Naive thymus-derived CD4-positive, alpha-beta T cell (primary cell): ENCODE measurements around the gene GBP6. TPM values are rescaled to one million over a fixed set of nuclear protein-coding genes. Genes with fewer than 3 reads are reported as not detected.
"Not testable (repeated sequence)": the region's sequence is repeated elsewhere in the genome, so short reads cannot be mapped to it uniquely, and the experiment has no call there.

Experiments used
- ATAC-seq: fragments of 150-1000 bp; cut with Tn5 transposase; 2 replicates; pipeline ENCODE4 v1.10.0; 2021; ENCODE audit warnings: mild to moderate bottlenecking, moderate library complexity
- CTCF ChIA-PET: fragments of 350-600 bp; sonication (Branson Sonifier 250); formaldehyde crosslinking; loops from one replicate; lab custom pipeline; 2021; ENCODE audit warnings: antibody characterized with exemption; lab: Charles Lee
- POLR2A ChIA-PET: fragments of 350-600 bp; sonication (Branson Sonifier 250); formaldehyde crosslinking; loops from one replicate; lab custom pipeline; 2021; ENCODE audit warnings: antibody characterized with exemption, inconsistent platforms; lab: Charles Lee
- DNase-seq, 9 donors: peaks; one replicate each; pipeline versions ENCODE4 v3.0.0 to v3.0.0-alpha.2; 2020 to 2022; ENCODE audit warnings: mixed read lengths in 1 of 9
- H3K27ac ChIP-seq: one replicate; pipeline ENCODE4 v1.7.0; 2013; ENCODE audit warnings: mild to moderate bottlenecking, low read depth, low read length, moderate library complexity
- H3K27me3 ChIP-seq, 2 donors: one replicate each; pipeline ENCODE4 v1.7.0; 2013; ENCODE audit warnings: low read length in 2 of 2, mild to moderate bottlenecking in 2 of 2, moderate library complexity in 2 of 2; ENCODE audit not compliant: control insufficient read depth in 2 of 2, insufficient read depth in 2 of 2
- H3K36me3 ChIP-seq, 3 experiments: 1 replicate in 2 of 3; 2 replicates in 1 of 3; pipeline ENCODE4 v1.7.0; 2013; ENCODE audit warnings: low read length in 3 of 3, mild to moderate bottlenecking in 3 of 3, moderate library complexity in 1 of 3; ENCODE audit not compliant: insufficient read depth in 3 of 3, control insufficient read depth in 2 of 3
- H3K4me1 ChIP-seq, 2 donors: one replicate each; pipeline ENCODE4 v1.7.0; 2013; ENCODE audit warnings: low read length in 2 of 2, mild to moderate bottlenecking in 2 of 2, moderate library complexity in 1 of 2; ENCODE audit not compliant: control insufficient read depth in 2 of 2, insufficient read depth in 2 of 2
- H3K4me3 ChIP-seq: 2 replicates; pipeline ENCODE4 v1.7.0; 2013; ENCODE audit warnings: mild to moderate bottlenecking, low read length
- H3K9me3 ChIP-seq, 3 experiments: 1 replicate in 2 of 3; 2 replicates in 1 of 3; pipeline ENCODE4 v1.7.0; 2013; ENCODE audit warnings: low read length in 3 of 3; ENCODE audit not compliant: control insufficient read depth in 2 of 3
- H3K27ac Mint-ChIP-seq, 9 donors: one replicate each; pipeline ENCODE4 v1.8.0; 2020 to 2022; ENCODE audit warnings: mixed read lengths in 9 of 9, mild to moderate bottlenecking in 8 of 9, moderate library complexity in 5 of 9, inconsistent platforms in 2 of 9
- H3K27me3 Mint-ChIP-seq, 5 donors: one replicate each; pipeline ENCODE4 v1.8.0; 2021 to 2022; ENCODE audit warnings: mixed read lengths in 5 of 5, mild to moderate bottlenecking in 1 of 5
- H3K36me3 Mint-ChIP-seq, 5 donors: one replicate each; pipeline ENCODE4 v1.8.0; 2020 to 2022; ENCODE audit warnings: mixed read lengths in 5 of 5, mild to moderate bottlenecking in 3 of 5, inconsistent platforms in 1 of 5
- H3K4me1 Mint-ChIP-seq, 7 donors: one replicate each; pipeline ENCODE4 v1.8.0; 2020 to 2022; ENCODE audit warnings: mixed read lengths in 7 of 7, mild to moderate bottlenecking in 3 of 7, inconsistent platforms in 1 of 7
- H3K4me3 Mint-ChIP-seq, 10 donors: one replicate each; pipeline ENCODE4 v1.8.0; 2020 to 2022; ENCODE audit warnings: mild to moderate bottlenecking in 10 of 10, mixed read lengths in 10 of 10, moderate library complexity in 6 of 10, inconsistent platforms in 2 of 10
- H3K9me3 Mint-ChIP-seq, 11 donors: one replicate each; pipeline ENCODE4 v1.8.0; 2020 to 2022; ENCODE audit warnings: mixed read lengths in 11 of 11, mild to moderate bottlenecking in 4 of 11, inconsistent platforms in 1 of 11, moderate library complexity in 1 of 11
- intact Hi-C, 2 donors: fragments of 100-400 bp; cut with micrococcal nuclease; formaldehyde crosslinking; loops; one replicate each; pipeline ENCODE4 v1.15.1; 2023
- polyA plus RNA-seq, 2 donors: library from polyadenylated mRNA; unstranded; fragments of 300-500 nt; fragmentation: Illumina TruSeq; gene quantifications; one replicate each; pipeline ENCODE4 v1.2.3, GENCODE V29; 2021
- total RNA-seq, 6 experiments: library from RNA in 5 of 6; stranded (reverse) in 5 of 6; gene quantifications; 1 replicate in 5 of 6; 2 replicates in 1 of 6; pipeline ENCODE4 v1.2.3 and lab custom pipeline; 2021 to 2026

GBP6 gene
- total and polyA plus RNA-seq, 7 experiments from 2014 or later, result 0.14 to 2.8 (median 0.24) TPM; not detected in 2

GRCh38 chr1:89396902-89397301, 33.0 kb downstream of the GBP6 start:
- Histone ChIP-seq H3K4me3 (no peak overlapping the region), H3K4me1 (no peaks in the 10 kb centered on the region), H3K27ac (no peak overlapping the region), H3K36me3 (no peaks in the 10 kb centered on the region), H3K27me3 (no peaks in the 10 kb centered on the region), H3K9me3 (no peaks in the 10 kb centered on the region)
- DNase-seq, result no peak
- no peaks in the 10 kb centered on the region for H3K4me1 Mint-ChIP-seq
- ATAC-seq, result no peak
- H3K36me3 Mint-ChIP-seq, result peaks cover 3 to 9% (median 5%) of the 10 kb centered on the region in 5 donors
- ChIA-PET CTCF (no interaction called here), POLR2A (no interaction called here)
- H3K27me3 Mint-ChIP-seq, result peaks cover 0 to 35% (median 0%) of the 10 kb centered on the region in 5 donors
- H3K27ac Mint-ChIP-seq, result no peak overlapping the region
- H3K9me3 Mint-ChIP-seq, result peaks cover 0 to 36% (median 8%) of the 10 kb centered on the region in 11 donors
- intact Hi-C loops, result no loop called here
- H3K4me3 Mint-ChIP-seq, result no peak overlapping the region

DNA sequence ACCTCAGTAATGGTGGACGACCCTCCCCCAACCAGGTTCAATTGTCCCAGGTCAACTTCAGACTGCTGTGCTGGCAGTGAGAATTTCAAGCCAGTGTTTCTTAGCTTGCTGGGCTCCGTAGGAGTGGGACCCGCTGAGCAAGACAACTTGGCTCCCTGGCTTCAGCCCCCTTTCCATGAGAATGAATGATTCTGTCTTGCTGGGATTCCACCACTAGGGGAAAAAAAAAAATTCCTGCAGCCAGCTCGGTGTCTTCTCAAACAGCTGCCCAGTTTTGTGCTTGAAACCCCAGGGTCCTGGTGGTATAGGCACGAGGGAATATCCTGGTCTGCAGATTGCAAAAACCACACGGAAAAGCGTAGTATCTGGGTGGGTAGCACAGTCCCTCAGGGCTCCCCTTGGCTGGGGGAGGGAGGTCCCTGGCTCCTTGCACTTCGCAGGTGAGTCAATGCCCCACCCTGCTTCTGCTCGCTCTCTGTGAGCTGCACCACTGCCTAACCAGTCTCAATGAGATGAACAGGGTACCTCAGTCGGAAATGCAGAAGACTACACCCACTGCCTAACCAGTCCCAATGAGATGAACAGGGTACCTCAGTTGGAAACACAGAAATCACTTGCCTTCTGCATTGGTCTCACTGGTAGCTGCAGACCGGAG, 41.5 kb downstream of the GBP6 start:
- Mint-ChIP-seq H3K9me3 (peaks cover 0 to 19% (median 2%) of the 10 kb centered on the region in 11 donors), H3K27me3 (peaks cover 0 to 26% (median 0%) of the 10 kb centered on the region in 5 donors), H3K4me1 (peaks cover 6 to 30% (median 25%) of the 10 kb centered on the region in 7 donors), H3K27ac (no peak overlapping the region), H3K36me3 (peaks cover 0 to 14% (median 5%) of the 10 kb centered on the region in 5 donors), H3K4me3 (no peak overlapping the region)
- Histone ChIP-seq H3K27me3 (no peaks in the 10 kb centered on the region), H3K27ac (no peak overlapping the region), H3K4me1 (no peaks in the 10 kb centered on the region), H3K36me3 (no peaks in the 10 kb centered on the region), H3K9me3 (no peaks in the 10 kb centered on the region), H3K4me3 (no peak overlapping the region)
- ChIA-PET POLR2A (interaction anchor here (0.6 kb wide), 1 partner anchor 419 kb away, joined by 3 read pairs; no protein-coding TSS in a partner anchor), CTCF (no interaction called here)
- intact Hi-C loops, result no loop called here
- no peak for DNase-seq
- no peak for ATAC-seq

DNA sequence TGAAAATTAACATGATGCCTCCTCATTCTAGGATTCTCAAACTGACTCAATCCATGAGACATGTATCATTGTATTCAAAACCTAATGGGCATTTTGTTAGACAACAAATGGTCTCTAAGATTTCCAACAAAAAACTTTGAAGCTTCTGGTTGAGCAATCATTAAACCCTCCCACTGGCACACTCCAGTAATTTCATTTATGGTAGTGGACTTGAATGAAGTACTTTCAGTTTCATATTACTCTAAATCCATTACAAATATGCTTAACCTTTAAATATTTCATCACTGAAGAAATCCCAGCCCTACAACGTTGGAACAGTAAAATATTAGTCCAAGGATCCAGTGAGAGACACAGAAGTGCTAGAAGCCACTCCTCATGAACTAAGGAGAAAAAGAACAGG, 43.5 kb downstream of the GBP6 start:
- no peak for DNase-seq
- peaks cover 0 to 20% (median 5%) of the 10 kb centered on the region in 5 donors for H3K36me3 Mint-ChIP-seq
- Histone ChIP-seq H3K36me3 (no peaks in the 10 kb centered on the region), H3K4me1 (no peaks in the 10 kb centered on the region), H3K4me3 (peak overlapping the region; percentile 31), H3K27ac (no peak overlapping the region), H3K27me3 (no peaks in the 10 kb centered on the region), H3K9me3 (no peaks in the 10 kb centered on the region)
- no peak for ATAC-seq
- peak overlapping the region in 9 of 10 donors; percentile 53 to 88 (median 84) for H3K4me3 Mint-ChIP-seq
- peaks cover 6 to 30% (median 25%) of the 10 kb centered on the region in 7 donors for H3K4me1 Mint-ChIP-seq
- CTCF ChIA-PET, result interaction anchor here (0.6 kb wide), 1 partner anchor 49 kb away, joined by 3 read pairs; no protein-coding TSS in a partner anchor
- H3K27me3 Mint-ChIP-seq, result peaks cover 0 to 10% (median 0%) of the 10 kb centered on the region in 5 donors
- POLR2A ChIA-PET, result no interaction called here
- H3K27ac Mint-ChIP-seq, result peak overlapping the region in 7 of 9 donors; percentile 4 to 90 (median 70)
- intact Hi-C loops, result no loop called here
- H3K9me3 Mint-ChIP-seq, result peaks cover 0 to 9% (median 0%) of the 10 kb centered on the region in 11 donors

DNA sequence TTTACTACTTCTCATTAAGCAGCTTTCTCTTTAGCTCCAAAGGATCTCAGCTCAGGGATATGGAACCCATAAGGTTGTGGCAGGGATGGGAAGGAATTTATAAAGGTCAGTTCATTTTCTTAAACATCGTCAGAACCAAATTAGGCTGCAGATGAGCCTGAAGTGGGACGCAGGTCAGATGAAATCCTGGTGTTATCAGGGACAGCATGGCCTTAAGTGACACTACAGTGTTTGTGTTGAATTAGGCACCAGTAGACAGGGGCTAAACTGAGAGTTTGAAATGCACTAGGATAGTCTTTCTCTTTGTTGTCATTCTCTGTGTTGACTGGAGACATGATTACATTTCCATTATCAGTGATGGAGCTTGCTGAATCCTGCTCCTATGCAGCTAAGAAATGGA, 43.9 kb downstream of the GBP6 start:
- H3K4me3 ChIP-seq, result peak overlapping the region; percentile 31
- peak overlapping the region in 7 of 9 donors; percentile 4 to 90 (median 70) for H3K27ac Mint-ChIP-seq
- H3K36me3 Mint-ChIP-seq, result peaks cover 0 to 20% (median 3%) of the 10 kb centered on the region in 5 donors
- H3K27me3 Mint-ChIP-seq, H3K4me1 ChIP-seq, H3K36me3 ChIP-seq, DNase-seq, H3K27me3 ChIP-seq, intact Hi-C loops, H3K9me3 Mint-ChIP-seq, CTCF ChIA-PET, H3K27ac ChIP-seq, H3K9me3 ChIP-seq: not testable (repeated sequence)
- ATAC-seq, result peak; percentile 42
- peak overlapping the region in 9 of 10 donors; percentile 53 to 88 (median 84) for H3K4me3 Mint-ChIP-seq
- peaks cover 6 to 30% (median 25%) of the 10 kb centered on the region in 7 donors for H3K4me1 Mint-ChIP-seq
- POLR2A ChIA-PET, result interaction anchor here (0.6 kb wide), 1 partner anchor 209 kb away, joined by 5 read pairs; the partner anchor contains the start of gene GBP4

- Mint-ChIP-seq H3K9me3 (peaks cover 0 to 3% (median 0%) of the 10 kb centered on the region in 11 donors), H3K27ac (no peak overlapping the region), H3K4me1 (no peaks in the 10 kb centered on the region), H3K4me3 (no peak overlapping the region), H3K27me3 (peaks cover 0 to 18% (median 0%) of the 10 kb centered on the region in 5 donors), H3K36me3 (peaks cover 0 to 6% (median 5%) of the 10 kb centered on the region in 5 donors)
- Histone ChIP-seq H3K27ac (no peak overlapping the region), H3K9me3 (no peaks in the 10 kb centered on the region), H3K27me3 (no peaks in the 10 kb centered on the region), H3K4me3 (no peak overlapping the region), H3K36me3 (no peaks in the 10 kb centered on the region), H3K4me1 (no peaks in the 10 kb centered on the region)
- ChIA-PET CTCF (no interaction called here), POLR2A (no interaction called here)
- no peak for ATAC-seq
- intact Hi-C loops, result no loop called here
- no peak for DNase-seq
Observed at GRCh38 chr1:89425056-89425455, 61.2 kb downstream of the GBP6 start.

DNA sequence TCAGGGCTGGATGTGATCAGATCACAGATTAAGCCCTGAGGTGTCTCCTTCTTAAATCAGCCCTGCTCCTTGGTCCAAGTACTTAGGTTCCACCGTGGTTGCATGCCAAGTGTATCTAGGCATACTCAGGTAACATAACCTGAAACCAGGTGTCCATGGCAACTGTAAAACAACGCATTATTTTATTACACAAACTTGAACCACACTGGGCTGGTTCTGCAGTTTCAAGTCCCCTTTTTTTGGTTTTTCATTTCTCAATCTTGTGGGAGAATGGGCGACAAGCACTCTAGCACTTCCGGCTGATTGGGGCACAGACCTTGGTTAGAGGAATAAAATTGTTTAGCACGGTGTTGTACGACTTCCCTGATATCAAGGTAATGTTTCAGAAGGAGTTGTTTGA, 65.2 kb downstream of the GBP6 start:
- no peaks in the 10 kb centered on the region for H3K27me3 ChIP-seq
- no peaks in the 10 kb centered on the region for H3K9me3 ChIP-seq
- H3K36me3 ChIP-seq, result no peaks in the 10 kb centered on the region
- Mint-ChIP-seq H3K27ac (no peak overlapping the region), H3K4me1 (no peaks in the 10 kb centered on the region), H3K36me3 (no peaks in the 10 kb centered on the region), H3K27me3 (peaks cover 0 to 11% (median 0%) of the 10 kb centered on the region in 5 donors), H3K4me3 (no peak overlapping the region), H3K9me3 (peaks cover 0 to 3% (median 0%) of the 10 kb centered on the region in 11 donors)
- H3K4me3 ChIP-seq, result no peak overlapping the region
- ATAC-seq, result no peak
- ChIA-PET POLR2A (no interaction called here), CTCF (no interaction called here)
- no peak overlapping the region for H3K27ac ChIP-seq
- intact Hi-C loops, result no loop called here
- no peak for DNase-seq
- H3K4me1 ChIP-seq, result no peaks in the 10 kb centered on the region

DNA sequence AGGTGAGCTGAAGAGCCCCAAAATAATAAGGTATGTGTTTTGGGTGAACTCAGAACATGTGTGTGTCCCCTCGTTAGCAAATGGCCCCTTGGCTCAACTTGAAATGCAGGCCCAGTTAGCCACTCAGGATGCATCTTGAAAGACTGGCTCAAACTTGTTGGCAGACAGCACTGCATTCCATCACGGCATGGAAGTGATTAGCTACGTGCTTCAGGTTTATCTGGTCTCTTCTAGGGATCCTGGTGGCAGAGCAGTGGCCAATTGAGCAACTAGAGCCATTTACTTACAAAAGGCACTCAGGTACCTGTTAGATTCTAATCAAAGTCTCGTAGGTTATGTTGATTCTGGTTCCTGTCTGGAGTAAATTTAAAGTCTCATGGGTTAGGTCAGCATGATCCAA, 65.8 kb downstream of the GBP6 start:
- POLR2A ChIA-PET, H3K27ac ChIP-seq, ATAC-seq, H3K36me3 Mint-ChIP-seq, intact Hi-C loops, H3K4me3 ChIP-seq, H3K27me3 Mint-ChIP-seq, H3K4me1 ChIP-seq, H3K9me3 ChIP-seq, H3K4me3 Mint-ChIP-seq, CTCF ChIA-PET, H3K27ac Mint-ChIP-seq, H3K4me1 Mint-ChIP-seq, H3K9me3 Mint-ChIP-seq, DNase-seq, H3K27me3 ChIP-seq, H3K36me3 ChIP-seq: not testable (repeated sequence)
